Adrenal gland (tissue), 12 donors: ENCODE results near the gene CYP4F3. TPM values are rescaled to one million over a fixed set of nuclear protein-coding genes. Genes with fewer than 3 reads are reported as not detected.

Experiments
- DNase-seq, 7 donors: peaks; one replicate each; pipeline ENCODE4 v3.0.0-alpha.2; 2019 to 2020
- H3K27ac ChIP-seq, 5 donors: fragments of 200-600 bp; sonication (generic) in 4 of 5; 1 replicate in 3 of 5; 2 replicates in 2 of 5; pipeline versions ENCODE4 v1.5.1 to v1.8.0; 2016 to 2020; ENCODE audit warnings: mild to moderate bottlenecking in 1 of 5
- H3K27me3 ChIP-seq: fragments of 200-600 bp; 2 replicates; pipeline ENCODE4 v1.8.0; 2021
- H3K36me3 ChIP-seq, 2 donors: fragments of 200-600 bp; replicated peaks in 1 of 2; 1 replicate in 1 of 2; 2 replicates in 1 of 2; pipeline versions ENCODE4 v1.5.1 to v1.8.0; 2018 to 2022
- H3K4me1 ChIP-seq, 2 donors: fragments of 200-600 bp; replicated peaks in 1 of 2; 1 replicate in 1 of 2; 2 replicates in 1 of 2; pipeline versions ENCODE4 v1.5.1 to v1.8.0; 2018 to 2021
- H3K4me3 ChIP-seq, 4 donors: fragments of 200-600 bp; sonication (generic) in 3 of 4; one replicate each; pipeline ENCODE4 v1.5.1; 2016 to 2018
- H3K9me3 ChIP-seq, 3 donors: fragments of 200-600 bp; sonication (generic) in 1 of 3; replicated peaks in 1 of 3; 1 replicate in 2 of 3; 2 replicates in 1 of 3; pipeline versions ENCODE4 v1.5.1 to v1.8.0; 2016 to 2021
- POLR2A ChIP-seq, 2 donors: fragments of 450-650 bp; IDR thresholded peaks; one replicate each; pipeline ENCODE4 v1.6.1; 2017; ENCODE audit warnings: antibody characterized with exemption in 2 of 2, mild to moderate bottlenecking in 2 of 2, moderate library complexity in 1 of 2
- WGBS, 4 donors: extraction: QIAGEN DNeasy Blood & Tissue Kit in 2 of 4; methylation state at CpG; one replicate each; pipeline versions ENCODE4 v1.1.5 to v1.1.7; 2013 to 2017; 5-methylcytosine and 5-hydroxymethylcytosine counted together
- intact Hi-C, 2 donors: fragments of 100-400 bp; cut with DNase I; formaldehyde crosslinking; loops; one replicate each; pipeline versions ENCODE4 v1.14.1 to v1.15.0; 2022 to 2023
- polyA plus RNA-seq, 3 donors: library from polyadenylated mRNA; stranded (reverse); fragments of 200-250 nt in 2 of 3; fragments of 350-450 nt in 1 of 3; fragmentation: Illumina TruSeq in 1 of 3; extraction: RNeasy Lipid Tissue Mini Kit (QIAGEN cat#74804) in 1 of 3; gene quantifications; one replicate each; pipeline ENCODE4 v1.2.3, GENCODE V29; 2013 to 2014
- small RNA-seq, 2 donors: library from RNA; depleted of rRNA; stranded (forward); fragments of <200 nt; gene quantifications; one replicate each; pipeline ENCODE3, GENCODE V24; 2016
- total RNA-seq, 9 donors: library from RNA; depleted of rRNA in 4 of 9; stranded (reverse); fragments of >200 nt in 4 of 9; fragments of 120-200 nt in 1 of 9; fragmentation: NEBNext Ultra II Directional in 1 of 9; extraction: Animal tissue kit (Norgen Biotek cat#: 25700) in 1 of 9; gene quantifications; one replicate each; pipeline versions ENCODE4 v1.1.0 to v1.2.4, GENCODE V29; 2013 to 2023
- TF ChIP-seq, protein P1 (sequence below), 6 experiments: fragments of 450-650 bp in 4 of 6; fragments of 200-600 bp in 2 of 6; sonication (generic) in 1 of 6; IDR thresholded peaks; 1 replicate in 5 of 6; 2 replicates in 1 of 6; pipeline versions ENCODE4 v1.5.1 to v1.8.0; 2016 to 2021; ENCODE audit warnings: antibody characterized with exemption in 6 of 6, mild to moderate bottlenecking in 2 of 6, moderate library complexity in 1 of 6
- donor health status: healthy with polysubstance abuse.
- donor health status: Bipolar disorder and iron deficiency.
- donor health status: DM: yes; HTN: yes; CAD: no.
- donor health status: DM: no; HTN: no; CAD: no.
- donor health status: DM: no; HTN: no; CAD: no.
- donor health status: DM: yes; HTN: yes; CAD: no.

CYP4F3 gene
- total and polyA plus RNA-seq, 12 donors, result 0.03 to 0.80 (median 0.24) TPM; not detected in 5

DNA sequence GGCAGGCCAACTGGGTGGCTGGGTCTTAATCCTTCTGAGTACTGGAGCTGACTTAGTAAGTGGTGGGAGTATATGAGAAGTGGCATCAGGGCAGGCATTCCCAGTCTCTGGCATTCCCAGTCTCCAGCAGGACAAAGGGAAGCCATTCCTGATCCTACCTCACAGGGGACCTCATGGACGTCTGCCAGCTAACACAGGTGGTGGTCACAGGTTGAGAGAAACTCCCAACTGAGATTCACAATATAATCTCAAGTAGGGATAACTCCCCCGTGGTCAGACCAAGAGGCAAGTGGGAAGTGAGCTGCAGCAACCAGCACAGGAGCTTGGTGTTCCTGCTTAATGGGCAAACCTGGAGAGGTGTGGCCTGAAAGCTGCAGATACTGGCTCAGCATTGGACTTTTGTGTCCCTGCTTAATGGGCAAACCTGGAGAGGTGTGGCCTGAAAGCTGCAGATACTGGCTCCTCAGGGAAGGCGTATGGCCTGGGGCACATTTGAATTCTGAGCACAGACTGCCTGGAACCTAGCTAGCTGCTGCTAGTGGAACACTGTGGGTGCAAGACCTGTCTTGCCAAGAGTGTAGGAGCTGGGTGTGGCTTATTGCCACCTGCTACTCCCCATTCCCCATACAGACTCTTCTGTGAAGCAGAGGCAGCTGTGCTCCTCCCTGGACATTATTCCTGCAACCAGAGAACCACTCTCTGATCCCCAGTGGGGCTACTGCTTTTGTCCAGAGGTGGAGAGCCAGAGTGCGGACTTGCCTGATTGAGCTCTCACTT is 61.2 kb downstream of the CYP4F3 start:
- no peaks in the 10 kb centered on the region for H3K9me3 ChIP-seq
- WGBS, 4 donors, result 41 to 68% (median 61%) methylated on average over 3 to 4 of the region's 4 CpGs
- no peak for DNase-seq
- H3K4me1 ChIP-seq, result no peaks in the 10 kb centered on the region
- TF ChIP-seq, protein P1, sequence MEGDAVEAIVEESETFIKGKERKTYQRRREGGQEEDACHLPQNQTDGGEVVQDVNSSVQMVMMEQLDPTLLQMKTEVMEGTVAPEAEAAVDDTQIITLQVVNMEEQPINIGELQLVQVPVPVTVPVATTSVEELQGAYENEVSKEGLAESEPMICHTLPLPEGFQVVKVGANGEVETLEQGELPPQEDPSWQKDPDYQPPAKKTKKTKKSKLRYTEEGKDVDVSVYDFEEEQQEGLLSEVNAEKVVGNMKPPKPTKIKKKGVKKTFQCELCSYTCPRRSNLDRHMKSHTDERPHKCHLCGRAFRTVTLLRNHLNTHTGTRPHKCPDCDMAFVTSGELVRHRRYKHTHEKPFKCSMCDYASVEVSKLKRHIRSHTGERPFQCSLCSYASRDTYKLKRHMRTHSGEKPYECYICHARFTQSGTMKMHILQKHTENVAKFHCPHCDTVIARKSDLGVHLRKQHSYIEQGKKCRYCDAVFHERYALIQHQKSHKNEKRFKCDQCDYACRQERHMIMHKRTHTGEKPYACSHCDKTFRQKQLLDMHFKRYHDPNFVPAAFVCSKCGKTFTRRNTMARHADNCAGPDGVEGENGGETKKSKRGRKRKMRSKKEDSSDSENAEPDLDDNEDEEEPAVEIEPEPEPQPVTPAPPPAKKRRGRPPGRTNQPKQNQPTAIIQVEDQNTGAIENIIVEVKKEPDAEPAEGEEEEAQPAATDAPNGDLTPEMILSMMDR (IDR thresholded peaks at IDR 0.05), result no peak
- TF ChIP-seq POLR2A (IDR thresholded peaks at IDR 0.05), result no peak
- no peaks in the 10 kb centered on the region for H3K27me3 ChIP-seq
- no peak overlapping the region for H3K27ac ChIP-seq
- intact Hi-C loops, result no loop called here
- H3K36me3 ChIP-seq, result no peaks in the 10 kb centered on the region
- no peak overlapping the region for H3K4me3 ChIP-seq

DNA sequence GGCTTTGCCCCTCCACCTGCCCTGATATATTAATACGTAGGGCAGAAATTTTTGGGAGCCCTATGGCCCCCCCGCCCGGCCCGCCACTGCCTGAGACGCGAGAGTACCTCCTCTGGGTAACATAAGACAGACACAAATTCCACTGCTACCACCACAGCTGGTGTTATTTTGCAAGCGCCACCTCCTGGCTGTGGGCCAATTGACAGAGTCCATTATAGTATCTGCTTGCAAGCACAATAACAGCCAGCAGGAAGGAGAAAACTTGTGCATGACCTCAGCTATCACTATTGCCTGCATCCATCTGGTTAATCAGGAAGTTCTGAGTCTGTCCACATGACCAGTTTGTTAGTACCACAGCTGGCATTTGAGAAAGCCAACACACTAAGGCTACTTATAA is 61.8 kb downstream of the CYP4F3 start:
- no peak for TF ChIP-seq POLR2A (IDR thresholded peaks at IDR 0.05)
- TF ChIP-seq, protein P1 (IDR thresholded peaks at IDR 0.05), result peak in 1 of 6 experiments; percentile 10
- DNase-seq, result peak; percentile 47 to 86 (median 76)
- Histone ChIP-seq H3K9me3 (no peaks in the 10 kb centered on the region), H3K27me3 (no peaks in the 10 kb centered on the region), H3K36me3 (no peaks in the 10 kb centered on the region), H3K4me1 (no peaks in the 10 kb centered on the region), H3K27ac (no peak overlapping the region), H3K4me3 (no peak overlapping the region)
- 3 to 18% (median 8%) methylated on average over 6 to 7 of the region's 7 CpGs for WGBS, 4 donors
- intact Hi-C loops, result no loop called here

Small RNAs within 50 kb of the gene (small RNA-seq; reads per million reads assigned to genes)
- 0 reads per million in 2 donors for gene AD000091.1

Other genes starting within 250 kb of the CYP4F3 start
- gene AKAP8L, start 221.9 kb upstream of the CYP4F3 start, total RNA-seq, result 100 to 1,000 TPM in 6 of 9 donors, 10 to 100 TPM in 3; 48.3 to 206 (median 125) TPM
- gene AKAP8L, start 221.9 kb upstream of the CYP4F3 start, polyA plus RNA-seq, result 100 to 1,000 TPM in 2 of 3 donors, 10 to 100 TPM in 1; 60.5 to 652 (median 264) TPM
- 10 to 100 TPM in 8 of 9 donors, 1 to 10 TPM in 1; 5.7 to 49.2 (median 32.8) TPM for gene WIZ, start 190.9 kb upstream of the CYP4F3 start, total RNA-seq
- gene WIZ, start 190.9 kb upstream of the CYP4F3 start, polyA plus RNA-seq, result 10 to 100 TPM in 2 of 3 donors, 1 to 10 TPM in 1; 7.9 to 48.1 (median 28.3) TPM
- 1 to 10 TPM; 1.1 to 7.6 (median 5.0) TPM for gene RASAL3, start 176.4 kb upstream of the CYP4F3 start, total RNA-seq
- gene RASAL3, start 176.4 kb upstream of the CYP4F3 start, polyA plus RNA-seq, result 10 to 100 TPM in 1 of 3 donors, 1 to 10 TPM in 2; 1.1 to 20.5 (median 5.7) TPM
- gene PGLYRP2, start 161.4 kb upstream of the CYP4F3 start, total RNA-seq, result not detected
- not detected for gene PGLYRP2, start 161.4 kb upstream of the CYP4F3 start, polyA plus RNA-seq
- gene CYP4F22, start 132.4 kb upstream of the CYP4F3 start, total RNA-seq, result under 1 TPM in 2 of 9 donors, not detected in 7; 0.11 to 0.34 TPM
- gene CYP4F22, start 132.4 kb upstream of the CYP4F3 start, polyA plus RNA-seq, result not detected
- gene CYP4F8, start 25.7 kb upstream of the CYP4F3 start, total RNA-seq, result not detected
- gene CYP4F8, start 25.7 kb upstream of the CYP4F3 start, polyA plus RNA-seq, result not detected
- 1 to 10 TPM in 7 of 9 donors, under 1 TPM in 2; 0.66 to 8.3 (median 2.5) TPM for gene CYP4F12, start 32.2 kb downstream of the CYP4F3 start, total RNA-seq
- gene CYP4F12, start 32.2 kb downstream of the CYP4F3 start, polyA plus RNA-seq, result 10 to 100 TPM in 2 of 3 donors, under 1 TPM in 1; 0.42 to 19.7 (median 13.2) TPM
- not detected for gene OR10H2, start 87.1 kb downstream of the CYP4F3 start, total RNA-seq
- not detected for gene OR10H2, start 87.1 kb downstream of the CYP4F3 start, polyA plus RNA-seq
- gene OR10H3, start 97.1 kb downstream of the CYP4F3 start, total RNA-seq, result not detected
- not detected for gene OR10H3, start 97.1 kb downstream of the CYP4F3 start, polyA plus RNA-seq
- not detected for gene OR10H5, start 146.8 kb downstream of the CYP4F3 start, total RNA-seq
- not detected for gene OR10H5, start 146.8 kb downstream of the CYP4F3 start, polyA plus RNA-seq
- gene OR10H1, start 174.8 kb downstream of the CYP4F3 start, total RNA-seq, result not detected
- not detected for gene OR10H1, start 174.8 kb downstream of the CYP4F3 start, polyA plus RNA-seq